HFF-Myc (cell line): Measurements from ENCODE around the gene NCR3LG1.

Experiments used
- DNase-seq: peaks from one replicate; pipeline ENCODE4 v3.0.0-alpha.2; 2011; ENCODE audit warnings: low read depth; ENCODE audit errors: extremely low read depth
- H3K4me3 ChIP-seq: replicated peaks from 2 replicates; pipeline ENCODE4 v1.5.1; 2011; ENCODE audit warnings: low read depth, mild to moderate bottlenecking, control low read depth, low read length
- CTCF ChIP-seq: IDR thresholded peaks from 2 replicates; pipeline ENCODE4 v1.5.1; 2012; ENCODE audit warnings: mild to moderate bottlenecking, low read depth, low read length, control low read depth; ENCODE audit errors: missing control alignments

Gene NCR3LG1

GRCh38 chr11:17386331-17387084, 34.9 kb downstream of the NCR3LG1 start:
- H3K4me3 ChIP-seq: no peak overlapping the region
- TF ChIP-seq CTCF: peak; percentile 65
- no peak for DNase-seq

GRCh38 chr11:17387254-17387653, 35.7 kb downstream of the NCR3LG1 start:
- H3K4me3 ChIP-seq: no peak overlapping the region
- no peak for TF ChIP-seq CTCF
- DNase-seq: no peak

GRCh38 chr11:17387811-17388210, 36.2 kb downstream of the NCR3LG1 start:
- no peak for DNase-seq
- no peak for TF ChIP-seq CTCF
- H3K4me3 ChIP-seq: no peak overlapping the region

- TF ChIP-seq CTCF: no peak
- no peak for DNase-seq
- H3K4me3 ChIP-seq: peak within 1 kb of the TSS; percentile 17
These were observed 37.1 kb downstream of the NCR3LG1 start, which contains the start of gene KCNJ11 for GRCh38 chr11:17388609-17389210. Gene KCNJ11 (minus strand): TSS chr11:17388659. CDS start chr11:17388091, 568 bp downstream.

- DNase-seq: no peak
- peak overlapping the region; percentile 17 for H3K4me3 ChIP-seq
- peak; percentile 40 for TF ChIP-seq CTCF
These were observed 37.8 kb downstream of the NCR3LG1 start for GRCh38 chr11:17389211-17389956.

- DNase-seq: no peak
- no peak overlapping the region for H3K4me3 ChIP-seq
- no peak for TF ChIP-seq CTCF
These were observed 38.5 kb downstream of the NCR3LG1 start for GRCh38 chr11:17389957-17390649.
